Mucosa of descending colon (tissue), 3 donors: ENCODE data around the gene ATG101. TPM values are rescaled to one million over a fixed set of nuclear protein-coding genes. Genes with fewer than 3 reads are reported as not detected.

Source experiments
- ATAC-seq: fragments of 200-7000 bp; cut with Tn5 transposase; one replicate; pipeline ENCODE4 v1.9.1; 2020; ENCODE audit warnings: mild to moderate bottlenecking, moderate library complexity
- DNase-seq, 3 donors: peaks; one replicate each; pipeline ENCODE4 v3.0.0-alpha.2; 2020
- H3K36me3 ChIP-seq: fragments of 200-600 bp; one replicate; pipeline ENCODE4 v1.8.0; 2021; ENCODE audit warnings: low read depth, mild to moderate bottlenecking
- H3K4me1 ChIP-seq: fragments of 200-600 bp; one replicate; pipeline ENCODE4 v1.8.0; 2021; ENCODE audit warnings: low read depth, mild to moderate bottlenecking
- H3K4me3 ChIP-seq: fragments of 200-600 bp; one replicate; pipeline ENCODE4 v1.8.0; 2021; ENCODE audit warnings: mild to moderate bottlenecking
- H3K9me3 ChIP-seq: fragments of 200-600 bp; one replicate; pipeline ENCODE4 v1.8.0; 2021; ENCODE audit warnings: mild to moderate bottlenecking
- intact Hi-C, 2 donors: fragments of 100-400 bp; cut with DNase I in 1 of 2; cut with micrococcal nuclease in 1 of 2; formaldehyde crosslinking; loops; one replicate each; pipeline versions ENCODE4 v1.11.0 to v1.11.1; 2022; cut with DNase I, micrococcal nuclease
- total RNA-seq, 3 donors: library from RNA; stranded (reverse); fragmentation: NEBNext Ultra II Directional in 2 of 3; extraction: Animal tissue kit (Norgen Biotek cat#: 25700) in 2 of 3; gene quantifications; one replicate each; pipeline versions ENCODE4 v1.2.1 to v1.2.4, GENCODE V29; 2021 to 2023
- TF ChIP-seq, protein P1 (sequence below): fragments of 200-600 bp; IDR thresholded peaks from one replicate; pipeline ENCODE4 v1.8.0; 2022; ENCODE audit warnings: antibody characterized with exemption, mild to moderate bottlenecking
- donor health status: DM: no; HTN: no; CAD: no; lungs with moderate emphysema.
- donor health status: DM: no; HTN: no; CAD: no.
- donor health status: DM: no; HTN: yes; CAD: no.

ATG101 gene
- total RNA-seq, 3 donors from 2014 or later, result 30.1 to 37.5 (median 33.0) TPM

DNA sequence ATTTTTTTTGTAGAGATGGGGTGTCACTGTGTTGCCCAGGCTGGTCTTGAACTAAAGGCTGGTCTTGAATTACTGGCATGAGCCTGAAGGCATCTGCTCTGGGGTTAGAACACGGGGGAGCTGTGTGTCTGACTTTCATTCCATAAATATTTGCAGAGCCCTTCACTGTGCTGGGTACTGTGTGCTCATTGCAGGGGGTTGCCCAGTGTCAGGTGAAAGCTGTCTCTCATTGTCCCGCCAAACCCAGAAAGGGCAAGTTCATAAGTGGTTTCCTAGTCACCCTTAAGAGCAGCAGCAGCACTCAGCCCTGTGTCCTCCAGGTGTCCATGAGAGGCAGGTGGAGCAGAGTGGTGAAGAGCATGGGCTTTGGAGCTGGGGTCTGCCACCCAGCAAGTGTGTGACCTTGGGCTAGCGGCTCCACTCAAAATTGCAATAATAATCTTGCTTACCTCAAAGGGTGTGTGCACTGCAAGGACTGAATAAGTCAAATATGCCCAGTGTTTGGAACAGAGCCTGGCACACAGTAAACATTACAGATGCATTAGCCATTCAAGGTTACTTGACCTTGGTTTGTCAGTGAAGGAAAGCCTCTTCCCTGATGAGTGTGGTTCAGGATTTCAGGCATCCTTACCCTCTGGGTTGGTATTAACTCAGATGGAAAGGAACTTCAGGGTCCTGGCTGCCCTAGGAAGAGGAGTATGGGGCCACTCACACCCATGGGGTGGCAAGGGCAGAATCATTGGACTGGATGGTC, 5.4 kb downstream of the ATG101 start:
- Histone ChIP-seq H3K4me3 (no peak overlapping the region), H3K36me3 (no peaks in the 10 kb centered on the region), H3K9me3 (no peaks in the 10 kb centered on the region), H3K4me1 (peaks cover 15% of the 10 kb centered on the region)
- intact Hi-C loops, result no loop called here
- no peak for ATAC-seq
- TF ChIP-seq, protein P1, sequence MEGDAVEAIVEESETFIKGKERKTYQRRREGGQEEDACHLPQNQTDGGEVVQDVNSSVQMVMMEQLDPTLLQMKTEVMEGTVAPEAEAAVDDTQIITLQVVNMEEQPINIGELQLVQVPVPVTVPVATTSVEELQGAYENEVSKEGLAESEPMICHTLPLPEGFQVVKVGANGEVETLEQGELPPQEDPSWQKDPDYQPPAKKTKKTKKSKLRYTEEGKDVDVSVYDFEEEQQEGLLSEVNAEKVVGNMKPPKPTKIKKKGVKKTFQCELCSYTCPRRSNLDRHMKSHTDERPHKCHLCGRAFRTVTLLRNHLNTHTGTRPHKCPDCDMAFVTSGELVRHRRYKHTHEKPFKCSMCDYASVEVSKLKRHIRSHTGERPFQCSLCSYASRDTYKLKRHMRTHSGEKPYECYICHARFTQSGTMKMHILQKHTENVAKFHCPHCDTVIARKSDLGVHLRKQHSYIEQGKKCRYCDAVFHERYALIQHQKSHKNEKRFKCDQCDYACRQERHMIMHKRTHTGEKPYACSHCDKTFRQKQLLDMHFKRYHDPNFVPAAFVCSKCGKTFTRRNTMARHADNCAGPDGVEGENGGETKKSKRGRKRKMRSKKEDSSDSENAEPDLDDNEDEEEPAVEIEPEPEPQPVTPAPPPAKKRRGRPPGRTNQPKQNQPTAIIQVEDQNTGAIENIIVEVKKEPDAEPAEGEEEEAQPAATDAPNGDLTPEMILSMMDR, result no peak
- DNase-seq, result no peak

- TF ChIP-seq, protein P1, result no peak
- H3K4me1 ChIP-seq, result peaks cover 4% of the 10 kb centered on the region
- no peak for DNase-seq
- no peak for ATAC-seq
- no peaks in the 10 kb centered on the region for H3K9me3 ChIP-seq
- H3K36me3 ChIP-seq, result no peaks in the 10 kb centered on the region
- intact Hi-C loops, result no loop called here
- no peak overlapping the region for H3K4me3 ChIP-seq
Measured at GRCh38 chr12:52076811-52077210, 7.0 kb downstream of the ATG101 start.

- ATAC-seq (no peak), DNase-seq (no peak)
- Histone ChIP-seq H3K4me1 (peaks cover 4% of the 10 kb centered on the region), H3K4me3 (no peak overlapping the region), H3K36me3 (no peaks in the 10 kb centered on the region), H3K9me3 (no peaks in the 10 kb centered on the region)
- intact Hi-C loops, result no loop called here
- TF ChIP-seq, protein P1, result no peak
Measured at GRCh38 chr12:52078276-52078675, 8.5 kb downstream of the ATG101 start.

- intact Hi-C loops, result loop anchor here (5.0 kb wide), 1 partner anchor 52 kb away; no protein-coding TSS in a partner anchor
- H3K9me3 ChIP-seq, result no peaks in the 10 kb centered on the region
- DNase-seq (no peak), ATAC-seq (no peak)
- H3K36me3 ChIP-seq, result no peaks in the 10 kb centered on the region
- TF ChIP-seq, protein P1, result no peak
- peaks cover 4% of the 10 kb centered on the region for H3K4me1 ChIP-seq
- H3K4me3 ChIP-seq, result no peak within 1 kb of the TSS
Measured at GRCh38 chr12:52079576-52080402, 10.0 kb downstream of the ATG101 start, which contains the start of gene SMIM41. SMIM41 (plus strand) TSS chr12:52079704; CDS start chr12:52079780, 76 bp downstream.

- intact Hi-C loops, result loop anchor here (5.0 kb wide), 1 partner anchor 53 kb away; no protein-coding TSS in a partner anchor
- ATAC-seq, result no peak
- no peak for DNase-seq
- Histone ChIP-seq H3K36me3 (no peaks in the 10 kb centered on the region), H3K4me3 (no peak overlapping the region), H3K9me3 (no peaks in the 10 kb centered on the region), H3K4me1 (peaks cover 4% of the 10 kb centered on the region)
- TF ChIP-seq, protein P1, result no peak
Measured at GRCh38 chr12:52080403-52081251, 10.8 kb downstream of the ATG101 start.
